H9 (cell line): ENCODE measurements around the gene MYO10. TPM values are rescaled to one million over a fixed set of nuclear protein-coding genes. Genes with fewer than 3 reads are reported as not detected.
A peak's percentile ranks its signal among the peaks of the same experiment; 100 is the strongest.

Experiments
- DNase-seq: peaks from one replicate; pipeline ENCODE4 v3.0.0-alpha.2; 2017
- H2AFZ ChIP-seq: one replicate; pipeline ENCODE4 v1.6.1; 2013; ENCODE audit warnings: mild to moderate bottlenecking, low read length, control low read depth, moderate library complexity
- H2AK5ac ChIP-seq: 2 replicates; pipeline ENCODE4 v1.6.1; 2013; ENCODE audit warnings: low read length, control low read depth, mixed read lengths; ENCODE audit not compliant: insufficient read length
- H2BK120ac ChIP-seq: one replicate; pipeline ENCODE4 v1.6.1; 2013; ENCODE audit warnings: low read depth, mild to moderate bottlenecking, low read length, control low read depth, inconsistent platforms; ENCODE audit not compliant: poor library complexity, severe bottlenecking
- H2BK12ac ChIP-seq: 2 replicates; pipeline ENCODE4 v1.6.1; 2013; ENCODE audit warnings: low read length, control low read depth, mixed read lengths, low read depth; ENCODE audit not compliant: insufficient read length
- H2BK15ac ChIP-seq: 2 replicates; pipeline ENCODE4 v1.6.1; 2013; ENCODE audit warnings: low read depth, low read length, control low read depth
- H2BK20ac ChIP-seq: one replicate; pipeline ENCODE4 v1.6.1; 2013; ENCODE audit warnings: low read depth, mild to moderate bottlenecking, low read length, control low read depth, inconsistent platforms; ENCODE audit not compliant: poor library complexity, severe bottlenecking
- H2BK5ac ChIP-seq: 2 replicates; pipeline ENCODE4 v1.6.1; 2013; ENCODE audit warnings: low read length, control low read depth, mixed read lengths; ENCODE audit not compliant: insufficient read length
- H3K14ac ChIP-seq: 2 replicates; pipeline ENCODE4 v1.6.1; 2013; ENCODE audit warnings: low read length, control low read depth; ENCODE audit not compliant: insufficient read depth
- H3K18ac ChIP-seq: 2 replicates; pipeline ENCODE4 v1.6.1; 2013; ENCODE audit warnings: low read depth, mild to moderate bottlenecking, mixed read lengths, low read length, control low read depth; ENCODE audit not compliant: insufficient read length
- H3K23ac ChIP-seq: 2 replicates; pipeline ENCODE4 v1.6.1; 2013; ENCODE audit warnings: low read length, control low read depth, mixed read lengths, low read depth; ENCODE audit not compliant: insufficient read length
- H3K23me2 ChIP-seq: 2 replicates; pipeline ENCODE4 v1.6.1; 2013; ENCODE audit warnings: low read depth, mild to moderate bottlenecking, mixed read lengths, low read length, control low read depth; ENCODE audit not compliant: insufficient read length, poor library complexity, severe bottlenecking
- H3K27ac ChIP-seq: 2 replicates; pipeline ENCODE4 v1.5.1; 2013; ENCODE audit warnings: low read length, control low read depth, mixed read lengths, low read depth; ENCODE audit not compliant: insufficient read length
- H3K27me3 ChIP-seq: 2 replicates; pipeline ENCODE4 v1.6.1; 2013; ENCODE audit warnings: low read length, control low read depth, inconsistent platforms; ENCODE audit not compliant: insufficient read depth
- H3K4ac ChIP-seq: 2 replicates; pipeline ENCODE4 v1.6.1; 2013; ENCODE audit warnings: low read depth, mild to moderate bottlenecking, control low read depth, inconsistent platforms, low read length, moderate library complexity
- H3K4me1 ChIP-seq: 2 replicates; pipeline ENCODE4 v1.6.1; 2013; ENCODE audit warnings: low read length, control low read depth, inconsistent platforms; ENCODE audit not compliant: insufficient read depth
- H3K4me2 ChIP-seq: 2 replicates; pipeline ENCODE4 v1.6.1; 2013; ENCODE audit warnings: low read length, control low read depth, mixed read lengths; ENCODE audit not compliant: insufficient read length, insufficient read depth
- H3K56ac ChIP-seq: 2 replicates; pipeline ENCODE4 v1.6.1; 2013; ENCODE audit warnings: low read depth, mild to moderate bottlenecking, mixed read lengths, low read length, control low read depth; ENCODE audit not compliant: insufficient read length
- H3K79me1 ChIP-seq: 2 replicates; pipeline ENCODE4 v1.6.1; 2013; ENCODE audit warnings: low read depth, mild to moderate bottlenecking, moderate library complexity, low read length, control low read depth, inconsistent platforms; ENCODE audit not compliant: insufficient read depth, poor library complexity, severe bottlenecking
- H3K79me2 ChIP-seq: 2 replicates; pipeline ENCODE4 v1.6.1; 2013; ENCODE audit warnings: low read length, control low read depth, inconsistent platforms; ENCODE audit not compliant: insufficient read depth
- H3K9ac ChIP-seq: 2 replicates; pipeline ENCODE4 v1.6.1; 2013; ENCODE audit warnings: low read length, control low read depth, mixed read lengths; ENCODE audit not compliant: insufficient read length; ENCODE audit errors: extremely low read depth
- H3K9me3 ChIP-seq: one replicate; pipeline ENCODE4 v1.6.1; 2013; ENCODE audit warnings: low read depth, low read length, inconsistent platforms; ENCODE audit not compliant: control insufficient read depth
- H3T11ph ChIP-seq: one replicate; pipeline ENCODE4 v1.6.1; 2013; ENCODE audit warnings: mild to moderate bottlenecking, low read length, control low read depth, inconsistent platforms
- H4K20me1 ChIP-seq: one replicate; pipeline ENCODE4 v1.6.1; 2013; ENCODE audit not compliant: control insufficient read depth, insufficient read length, insufficient read depth
- H4K5ac ChIP-seq: 2 replicates; pipeline ENCODE4 v1.6.1; 2013; ENCODE audit warnings: low read depth, mild to moderate bottlenecking, mixed read lengths, low read length, control low read depth; ENCODE audit not compliant: insufficient read length
- H4K8ac ChIP-seq: replicated peaks from 2 replicates; pipeline ENCODE4 v1.6.1; 2013; ENCODE audit warnings: low read length, control low read depth, mixed read lengths, low read depth; ENCODE audit not compliant: insufficient read length
- H4K91ac ChIP-seq: 2 replicates; pipeline ENCODE4 v1.6.1; 2013; ENCODE audit warnings: low read depth, mild to moderate bottlenecking, moderate library complexity, mixed read lengths, low read length, control low read depth; ENCODE audit not compliant: insufficient read length
- H3K27ac Mint-ChIP-seq, 3 experiments: 2 replicates in 2 of 3; 3 replicates in 1 of 3; pipeline ENCODE4 v1.8.0; 2020 to 2021; ENCODE audit warnings: mixed read lengths in 3 of 3, mild to moderate bottlenecking in 1 of 3, moderate library complexity in 1 of 3
- H3K27me3 Mint-ChIP-seq: 2 replicates; pipeline ENCODE4 v1.8.0; 2021; ENCODE audit warnings: low read depth, mild to moderate bottlenecking, moderate library complexity, mixed read lengths
- H3K36me3 Mint-ChIP-seq, 3 experiments: 2 replicates in 2 of 3; 3 replicates in 1 of 3; pipeline ENCODE4 v1.8.0; 2020 to 2021; ENCODE audit warnings: low read depth in 3 of 3, mixed read lengths in 3 of 3; ENCODE audit not compliant: insufficient read depth in 1 of 3
- H3K4me1 Mint-ChIP-seq, 2 experiments: 2 replicates each; pipeline ENCODE4 v1.8.0; 2020; ENCODE audit warnings: mixed read lengths in 2 of 2
- H3K4me3 Mint-ChIP-seq, 2 experiments: 2 replicates in 1 of 2; 3 replicates in 1 of 2; pipeline ENCODE4 v1.8.0; 2020 to 2021; ENCODE audit warnings: mild to moderate bottlenecking in 2 of 2, mixed read lengths in 2 of 2, moderate library complexity in 1 of 2
- H3K9me3 Mint-ChIP-seq, 2 experiments: 2 replicates in 1 of 2; 3 replicates in 1 of 2; pipeline ENCODE4 v1.8.0; 2020; ENCODE audit warnings: mild to moderate bottlenecking in 2 of 2, mixed read lengths in 2 of 2, moderate library complexity in 1 of 2
- CTCF ChIP-seq: fragments of 200-600 bp; sonication (generic); conservative IDR thresholded peaks from 3 replicates; pipeline ENCODE4 v1.8.0; 2021; ENCODE audit warnings: antibody characterized with exemption, mild to moderate bottlenecking
- WGBS: extraction: QIAGEN DNeasy Blood & Tissue Kit; methylation state at CpG from one replicate; pipeline ENCODE4 v1.1.7; 2013; ENCODE audit warnings: missing lambda C conversion rate, low lambda C conversion rate, mixed read lengths; ENCODE audit not compliant: insufficient read length; ENCODE audit errors: extremely low coverage; 5-methylcytosine and 5-hydroxymethylcytosine counted together
- total RNA-seq: library from RNA; stranded (reverse); gene quantifications from 2 replicates; pipeline ENCODE4 v1.2.1, GENCODE V29; 2021

The MYO10 gene
- total RNA-seq, 1 experiment from 2014 or later = 127 TPM

DNA sequence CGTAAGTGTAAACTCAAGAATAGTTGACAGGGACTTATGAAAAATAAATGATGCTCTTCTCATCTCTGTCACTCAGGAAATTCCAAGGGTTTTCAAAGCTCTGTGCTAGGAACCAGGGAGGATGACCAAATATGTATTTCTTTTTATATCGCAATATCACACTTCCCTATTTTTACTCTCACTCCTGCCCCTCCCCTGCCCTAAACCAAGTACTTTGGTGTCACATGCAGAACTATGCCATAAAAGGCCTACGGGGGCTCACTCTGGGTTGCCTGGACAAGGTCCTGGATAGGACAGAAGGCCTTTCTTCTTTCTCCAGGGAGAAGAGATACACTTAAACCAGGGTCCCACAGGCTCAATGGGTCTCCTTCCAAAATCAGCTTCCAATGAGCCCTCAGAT, 311.0 kb downstream of the MYO10 start:
- Histone ChIP-seq H3K18ac (no peak overlapping the region), H2BK20ac (no peak overlapping the region), H4K5ac (no peak overlapping the region), H3K27me3 (no peaks in the 10 kb centered on the region), H3K14ac (no peak overlapping the region), H3K9ac (no peak overlapping the region), H4K20me1 (no peaks in the 10 kb centered on the region), H2AFZ (no peak overlapping the region), H3K79me2 (no peaks in the 10 kb centered on the region), H2BK120ac (no peak overlapping the region), H3K4me2 (no peak overlapping the region), H3K9me3 (no peaks in the 10 kb centered on the region), H3K23me2 (no peaks in the 10 kb centered on the region), H3K79me1 (no peaks in the 10 kb centered on the region), H3T11ph (no peak overlapping the region), H4K8ac (no peak overlapping the region), H2BK5ac (no peak overlapping the region), H2BK15ac (no peak overlapping the region), H2AK5ac (no peak overlapping the region), H3K23ac (no peak overlapping the region), H3K27ac (no peak overlapping the region), H2BK12ac (no peak overlapping the region), H3K4me1 (no peaks in the 10 kb centered on the region), H3K56ac (no peak overlapping the region), H3K4ac (no peak overlapping the region), H4K91ac (no peak overlapping the region)
- peaks cover 0 to 5% of the 10 kb centered on the region in 2 experiments; a peak in 2 of 4 replicates for H3K4me1 Mint-ChIP-seq
- no peaks in the 10 kb centered on the region for H3K9me3 Mint-ChIP-seq
- no peak for TF ChIP-seq CTCF
- H3K36me3 Mint-ChIP-seq = no peaks in the 10 kb centered on the region
- H3K4me3 Mint-ChIP-seq = no peak overlapping the region
- no CpG with 5 or more reads among the region's 3 CpGs for WGBS
- DNase-seq = no peak
- peaks cover 20% of the 10 kb centered on the region for H3K27me3 Mint-ChIP-seq
- peak overlapping the region in 1 of 3 experiments; percentile 83; a peak in 1 of 7 replicates for H3K27ac Mint-ChIP-seq
